Peyer's patch (tissue), 4 donors: ENCODE data around the gene EMC10.

Experiments used
- POLR2A ChIP-seq, 2 donors: fragments of 450-650 bp; IDR thresholded peaks; one replicate each; pipeline ENCODE4 v1.5.1; 2017; ENCODE audit warnings: antibody characterized with exemption in 2 of 2, mild to moderate bottlenecking in 2 of 2, moderate library complexity in 2 of 2
- TF ChIP-seq, protein P1 (sequence below), 6 experiments: fragments of 450-650 bp in 4 of 6; fragments of 200-600 bp in 2 of 6; sonication (generic) in 1 of 6; IDR thresholded peaks; one replicate each; pipeline ENCODE4 v1.5.1; 2017 to 2019; ENCODE audit warnings: antibody characterized with exemption in 6 of 6, mild to moderate bottlenecking in 3 of 6, moderate library complexity in 1 of 6

DNA sequence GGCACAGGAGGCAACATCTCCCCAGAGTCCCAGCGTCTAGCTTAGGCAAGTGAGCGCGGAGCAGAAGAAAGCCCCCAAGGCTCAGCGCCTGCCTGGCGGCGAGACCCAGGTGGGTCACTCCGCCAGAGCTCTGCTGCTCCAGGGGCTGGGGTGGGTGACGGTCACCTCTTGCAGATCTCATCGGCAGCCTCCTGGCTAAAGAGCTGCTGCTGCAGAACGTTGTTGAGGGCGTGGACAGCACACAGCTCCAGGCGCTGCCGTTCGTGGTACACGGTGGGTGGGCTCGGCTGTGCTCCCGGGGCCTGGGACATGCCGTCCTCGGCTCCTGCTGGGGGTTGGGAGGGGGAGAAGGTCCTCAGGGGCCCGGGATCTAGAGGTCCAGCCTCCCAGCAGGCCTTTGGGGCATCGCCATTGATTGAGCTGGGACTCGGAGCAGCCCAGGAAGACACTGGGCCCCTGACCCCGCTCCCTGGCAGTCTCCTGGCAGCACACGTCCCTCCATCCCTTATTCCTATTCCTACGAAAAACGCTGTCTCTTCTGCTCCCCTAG is 33.9 kb downstream of the EMC10 start:
- no peak for TF ChIP-seq POLR2A (IDR thresholded peaks at IDR 0.05)
- TF ChIP-seq, protein P1, sequence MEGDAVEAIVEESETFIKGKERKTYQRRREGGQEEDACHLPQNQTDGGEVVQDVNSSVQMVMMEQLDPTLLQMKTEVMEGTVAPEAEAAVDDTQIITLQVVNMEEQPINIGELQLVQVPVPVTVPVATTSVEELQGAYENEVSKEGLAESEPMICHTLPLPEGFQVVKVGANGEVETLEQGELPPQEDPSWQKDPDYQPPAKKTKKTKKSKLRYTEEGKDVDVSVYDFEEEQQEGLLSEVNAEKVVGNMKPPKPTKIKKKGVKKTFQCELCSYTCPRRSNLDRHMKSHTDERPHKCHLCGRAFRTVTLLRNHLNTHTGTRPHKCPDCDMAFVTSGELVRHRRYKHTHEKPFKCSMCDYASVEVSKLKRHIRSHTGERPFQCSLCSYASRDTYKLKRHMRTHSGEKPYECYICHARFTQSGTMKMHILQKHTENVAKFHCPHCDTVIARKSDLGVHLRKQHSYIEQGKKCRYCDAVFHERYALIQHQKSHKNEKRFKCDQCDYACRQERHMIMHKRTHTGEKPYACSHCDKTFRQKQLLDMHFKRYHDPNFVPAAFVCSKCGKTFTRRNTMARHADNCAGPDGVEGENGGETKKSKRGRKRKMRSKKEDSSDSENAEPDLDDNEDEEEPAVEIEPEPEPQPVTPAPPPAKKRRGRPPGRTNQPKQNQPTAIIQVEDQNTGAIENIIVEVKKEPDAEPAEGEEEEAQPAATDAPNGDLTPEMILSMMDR (IDR thresholded peaks at IDR 0.05) = no peak
